MM.1S (cell line): Measurements from ENCODE around the gene CDC23.

Experiments
- DNase-seq: peaks from one replicate; pipeline ENCODE4 v3.0.0-alpha.2; 2015
- H2AFZ ChIP-seq: fragments of 300-600 bp; sonication (generic); 2 replicates; pipeline ENCODE4 v1.6.0; 2016; ENCODE audit warnings: antibody characterized with exemption, low read length
- H3F3A ChIP-seq: fragments of 300-600 bp; sonication (generic); 2 replicates; pipeline ENCODE4 v1.6.1; 2016; ENCODE audit warnings: mild to moderate bottlenecking, antibody characterized with exemption, low read length, moderate library complexity, mixed read lengths; ENCODE audit not compliant: insufficient read depth
- H3K27ac ChIP-seq: fragments of 300-600 bp; sonication (generic); 2 replicates; pipeline ENCODE4 v1.5.1; 2016; ENCODE audit warnings: mild to moderate bottlenecking, low read length
- H3K27me3 ChIP-seq: fragments of 300-600 bp; sonication (generic); replicated peaks from 2 replicates; pipeline ENCODE4 v1.6.0; 2016; ENCODE audit warnings: low read length; ENCODE audit not compliant: insufficient read depth
- H3K36me3 ChIP-seq: fragments of 300-600 bp; sonication (generic); replicated peaks from 2 replicates; pipeline ENCODE4 v1.6.1; 2016; ENCODE audit warnings: mild to moderate bottlenecking, low read length, mixed read lengths; ENCODE audit not compliant: insufficient read depth
- H3K4me1 ChIP-seq: fragments of 300-600 bp; sonication (generic); 2 replicates; pipeline ENCODE4 v1.6.1; 2016; ENCODE audit warnings: low read length, mixed read lengths
- H3K4me2 ChIP-seq: fragments of 300-600 bp; sonication (generic); 2 replicates; pipeline ENCODE4 v1.6.0; 2016; ENCODE audit warnings: low read depth, low read length
- H3K4me3 ChIP-seq: fragments of 300-600 bp; sonication (generic); 2 replicates; pipeline ENCODE4 v1.5.1; 2016; ENCODE audit warnings: low read length, mixed read lengths
- H3K79me2 ChIP-seq: fragments of 300-600 bp; sonication (generic); 2 replicates; pipeline ENCODE4 v1.6.1; 2016; ENCODE audit warnings: mixed run types, low read length, mixed read lengths
- H3K9ac ChIP-seq: fragments of 300-600 bp; sonication (generic); 2 replicates; pipeline ENCODE4 v1.6.1; 2016; ENCODE audit warnings: low read length, mixed read lengths
- H3K9me2 ChIP-seq: fragments of 300-600 bp; sonication (generic); replicated peaks from 2 replicates; pipeline ENCODE4 v1.6.1; 2016; ENCODE audit warnings: mild to moderate bottlenecking, low read length, mixed read lengths; ENCODE audit not compliant: insufficient read depth
- H3K9me3 ChIP-seq: fragments of 300-600 bp; sonication (generic); replicated peaks from 2 replicates; pipeline ENCODE4 v1.6.1; 2016; ENCODE audit warnings: mild to moderate bottlenecking, low read length, mixed read lengths; ENCODE audit not compliant: insufficient read depth
- H4K20me1 ChIP-seq: fragments of 300-600 bp; sonication (generic); 2 replicates; pipeline ENCODE4 v1.6.1; 2016; ENCODE audit warnings: mild to moderate bottlenecking, low read length, moderate library complexity, mixed read lengths; ENCODE audit not compliant: insufficient read depth
- EZH2 ChIP-seq: fragments of 300-600 bp; sonication (generic); optimal IDR thresholded peaks from 2 replicates; pipeline ENCODE3; 2017; ENCODE audit warnings: low read depth, mild to moderate bottlenecking, antibody characterized with exemption, low read length, mixed read lengths
- EZH2phosphoT487 ChIP-seq: fragments of 300-600 bp; sonication (generic); IDR thresholded peaks from 2 replicates; pipeline ENCODE4 v1.6.1; 2018; ENCODE audit warnings: antibody characterized with exemption, low read length
- TF ChIP-seq, protein P1 (sequence below): fragments of 300-600 bp; sonication (generic); IDR thresholded peaks from 2 replicates; pipeline ENCODE4 v1.5.1; 2016; ENCODE audit warnings: antibody characterized with exemption, low read length, mixed read lengths

The CDC23 gene

DNA sequence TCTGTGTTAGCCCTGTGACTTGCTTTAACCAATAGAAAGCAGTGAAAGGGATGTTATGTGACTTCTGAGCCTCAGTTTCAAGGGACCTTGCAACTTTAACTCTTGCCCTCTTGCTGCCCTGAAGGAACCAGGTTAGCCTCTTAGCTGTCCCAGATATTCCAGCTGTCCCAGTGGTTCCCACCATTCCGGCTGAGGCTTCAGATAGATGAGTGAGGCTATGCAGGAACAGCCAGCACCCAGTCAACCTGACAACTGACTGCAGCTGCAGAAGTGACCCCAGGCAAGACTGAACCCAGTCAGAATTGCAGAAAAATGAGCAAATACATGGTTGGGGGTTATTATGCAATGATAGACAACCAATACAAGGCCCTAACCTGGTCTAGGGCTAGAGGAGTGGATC is 10.4 kb upstream of the CDC23 start:
- no peak overlapping the region for H3K4me3 ChIP-seq
- no peaks in the 10 kb centered on the region for H3K36me3 ChIP-seq
- no peaks in the 10 kb centered on the region for H3K9me3 ChIP-seq
- no peak overlapping the region for H3K4me2 ChIP-seq
- no peaks in the 10 kb centered on the region for H3K27me3 ChIP-seq
- H3K9me2 ChIP-seq = no peaks in the 10 kb centered on the region
- H3K27ac ChIP-seq = no peak overlapping the region
- no peaks in the 10 kb centered on the region for H3K79me2 ChIP-seq
- no peaks in the 10 kb centered on the region for H3F3A ChIP-seq
- no peak overlapping the region for H2AFZ ChIP-seq
- H4K20me1 ChIP-seq = no peaks in the 10 kb centered on the region
- H3K9ac ChIP-seq = no peak overlapping the region
- DNase-seq = no peak
- TF ChIP-seq EZH2phosphoT487 = no peak
- TF ChIP-seq, protein P1, sequence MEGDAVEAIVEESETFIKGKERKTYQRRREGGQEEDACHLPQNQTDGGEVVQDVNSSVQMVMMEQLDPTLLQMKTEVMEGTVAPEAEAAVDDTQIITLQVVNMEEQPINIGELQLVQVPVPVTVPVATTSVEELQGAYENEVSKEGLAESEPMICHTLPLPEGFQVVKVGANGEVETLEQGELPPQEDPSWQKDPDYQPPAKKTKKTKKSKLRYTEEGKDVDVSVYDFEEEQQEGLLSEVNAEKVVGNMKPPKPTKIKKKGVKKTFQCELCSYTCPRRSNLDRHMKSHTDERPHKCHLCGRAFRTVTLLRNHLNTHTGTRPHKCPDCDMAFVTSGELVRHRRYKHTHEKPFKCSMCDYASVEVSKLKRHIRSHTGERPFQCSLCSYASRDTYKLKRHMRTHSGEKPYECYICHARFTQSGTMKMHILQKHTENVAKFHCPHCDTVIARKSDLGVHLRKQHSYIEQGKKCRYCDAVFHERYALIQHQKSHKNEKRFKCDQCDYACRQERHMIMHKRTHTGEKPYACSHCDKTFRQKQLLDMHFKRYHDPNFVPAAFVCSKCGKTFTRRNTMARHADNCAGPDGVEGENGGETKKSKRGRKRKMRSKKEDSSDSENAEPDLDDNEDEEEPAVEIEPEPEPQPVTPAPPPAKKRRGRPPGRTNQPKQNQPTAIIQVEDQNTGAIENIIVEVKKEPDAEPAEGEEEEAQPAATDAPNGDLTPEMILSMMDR = no peak
- no peaks in the 10 kb centered on the region for H3K4me1 ChIP-seq

DNA sequence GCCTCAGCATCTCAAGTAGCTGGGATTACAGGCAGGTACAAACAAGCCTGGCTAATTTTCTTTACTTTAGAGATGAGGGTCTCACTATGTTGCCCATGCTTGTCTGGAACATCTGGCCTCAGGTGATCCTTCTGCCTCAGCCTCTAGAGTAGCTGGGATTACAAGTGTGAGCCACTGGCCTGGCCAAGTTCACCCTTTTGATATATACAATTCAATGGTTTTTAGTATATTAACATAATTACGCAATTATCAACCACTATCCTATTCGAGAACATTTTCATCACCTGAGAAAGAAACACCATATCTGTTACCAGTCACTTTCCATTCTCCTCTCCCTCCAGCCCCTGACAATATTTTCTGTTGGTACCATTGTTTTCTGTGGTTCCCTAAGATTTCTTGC is 3.7 kb upstream of the CDC23 start:
- H3K36me3 ChIP-seq = no peaks in the 10 kb centered on the region
- H3K27ac ChIP-seq = no peak overlapping the region
- no peak overlapping the region for H3K4me2 ChIP-seq
- H3K4me1 ChIP-seq = peaks cover 2% of the 10 kb centered on the region; the same call in 1 of the 2 replicates
- no peaks in the 10 kb centered on the region for H3K27me3 ChIP-seq
- H3F3A ChIP-seq = no peaks in the 10 kb centered on the region
- no peak overlapping the region for H3K9ac ChIP-seq
- no peak for DNase-seq
- no peaks in the 10 kb centered on the region for H4K20me1 ChIP-seq
- TF ChIP-seq EZH2phosphoT487 (no peak), EZH2 (no peak)
- TF ChIP-seq, protein P1 = no peak
- H2AFZ ChIP-seq = no peak overlapping the region
- H3K4me3 ChIP-seq = no peak overlapping the region
- peaks cover 13% of the 10 kb centered on the region for H3K79me2 ChIP-seq
- no peaks in the 10 kb centered on the region for H3K9me3 ChIP-seq
- H3K9me2 ChIP-seq = no peaks in the 10 kb centered on the region

GRCh38 chr5:138212828-138213160 is 329 bp downstream of the CDC23 start:
- peaks cover 4% of the 10 kb centered on the region; the same call in 1 of the 2 replicates for H3K4me1 ChIP-seq
- H3K4me3 ChIP-seq = peak overlapping the region; percentile 92
- H2AFZ ChIP-seq = peak overlapping the region; percentile 92
- H3K4me2 ChIP-seq = peak overlapping the region; percentile 39; the same call in 1 of the 2 replicates
- no peaks in the 10 kb centered on the region for H3K9me2 ChIP-seq
- peak; percentile 11 for DNase-seq
- TF ChIP-seq EZH2phosphoT487 (no peak), EZH2 (no peak)
- TF ChIP-seq, protein P1 = no peak
- H3K36me3 ChIP-seq = peaks cover 3% of the 10 kb centered on the region; the same call in 1 of the 2 replicates
- no peaks in the 10 kb centered on the region for H3K27me3 ChIP-seq
- H3K9ac ChIP-seq = peak overlapping the region; percentile 85
- H3K9me3 ChIP-seq = no peaks in the 10 kb centered on the region
- H3K79me2 ChIP-seq = peaks cover 51% of the 10 kb centered on the region
- peak overlapping the region; percentile 29; the same call in 1 of the 2 replicates for H3K27ac ChIP-seq
- H3F3A ChIP-seq = no peaks in the 10 kb centered on the region
- H4K20me1 ChIP-seq = no peaks in the 10 kb centered on the region
